Measurements from ENCODE around the gene FAM107B.

DNA sequence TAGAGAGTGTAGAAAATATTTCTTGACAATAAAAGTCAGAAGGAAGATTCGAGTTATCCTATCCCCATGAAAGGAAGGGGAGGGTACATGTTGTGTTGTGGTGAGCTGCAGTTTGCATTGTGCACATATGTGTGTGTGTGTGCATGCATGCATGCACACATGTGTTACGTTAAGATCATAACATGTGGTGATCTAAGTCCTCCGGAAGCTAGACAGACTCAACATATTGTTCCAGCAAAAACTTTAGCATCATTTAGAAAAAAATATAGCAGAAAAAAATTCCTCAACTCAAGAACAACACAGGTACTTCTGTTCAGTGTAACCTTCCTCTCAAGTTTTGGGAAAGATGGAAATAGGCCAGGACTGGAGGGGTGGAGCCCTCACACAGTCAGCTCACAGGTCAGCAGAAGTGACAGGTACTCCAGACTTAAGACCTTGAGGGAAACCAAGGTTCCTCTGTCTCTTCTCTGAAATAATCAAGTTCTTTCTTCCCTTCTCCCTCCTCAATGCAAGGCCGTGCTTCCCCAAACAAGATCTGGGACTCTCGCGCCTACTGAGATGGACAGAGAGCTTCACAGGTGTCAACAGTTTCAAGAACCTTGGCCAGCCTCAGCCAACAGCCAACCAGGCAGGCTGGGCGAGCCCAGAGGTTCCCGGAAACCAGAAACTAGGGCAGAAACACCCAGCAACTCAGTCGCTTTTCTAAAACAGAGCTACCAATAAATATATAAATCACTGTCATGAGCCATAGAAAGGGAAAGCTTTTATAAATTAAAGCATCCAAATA lies 205.2 kb downstream of the FAM107B start:
- TF ChIP-seq, protein P1, sequence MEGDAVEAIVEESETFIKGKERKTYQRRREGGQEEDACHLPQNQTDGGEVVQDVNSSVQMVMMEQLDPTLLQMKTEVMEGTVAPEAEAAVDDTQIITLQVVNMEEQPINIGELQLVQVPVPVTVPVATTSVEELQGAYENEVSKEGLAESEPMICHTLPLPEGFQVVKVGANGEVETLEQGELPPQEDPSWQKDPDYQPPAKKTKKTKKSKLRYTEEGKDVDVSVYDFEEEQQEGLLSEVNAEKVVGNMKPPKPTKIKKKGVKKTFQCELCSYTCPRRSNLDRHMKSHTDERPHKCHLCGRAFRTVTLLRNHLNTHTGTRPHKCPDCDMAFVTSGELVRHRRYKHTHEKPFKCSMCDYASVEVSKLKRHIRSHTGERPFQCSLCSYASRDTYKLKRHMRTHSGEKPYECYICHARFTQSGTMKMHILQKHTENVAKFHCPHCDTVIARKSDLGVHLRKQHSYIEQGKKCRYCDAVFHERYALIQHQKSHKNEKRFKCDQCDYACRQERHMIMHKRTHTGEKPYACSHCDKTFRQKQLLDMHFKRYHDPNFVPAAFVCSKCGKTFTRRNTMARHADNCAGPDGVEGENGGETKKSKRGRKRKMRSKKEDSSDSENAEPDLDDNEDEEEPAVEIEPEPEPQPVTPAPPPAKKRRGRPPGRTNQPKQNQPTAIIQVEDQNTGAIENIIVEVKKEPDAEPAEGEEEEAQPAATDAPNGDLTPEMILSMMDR (IDR thresholded peaks at IDR 0.05), result no peak
- no peak for TF ChIP-seq POLR2A (IDR thresholded peaks at IDR 0.05)

All from suprapubic skin (tissue), 3 donors.